ENCODE measurements around the gene TFCP2L1.

The TFCP2L1 gene

DNA sequence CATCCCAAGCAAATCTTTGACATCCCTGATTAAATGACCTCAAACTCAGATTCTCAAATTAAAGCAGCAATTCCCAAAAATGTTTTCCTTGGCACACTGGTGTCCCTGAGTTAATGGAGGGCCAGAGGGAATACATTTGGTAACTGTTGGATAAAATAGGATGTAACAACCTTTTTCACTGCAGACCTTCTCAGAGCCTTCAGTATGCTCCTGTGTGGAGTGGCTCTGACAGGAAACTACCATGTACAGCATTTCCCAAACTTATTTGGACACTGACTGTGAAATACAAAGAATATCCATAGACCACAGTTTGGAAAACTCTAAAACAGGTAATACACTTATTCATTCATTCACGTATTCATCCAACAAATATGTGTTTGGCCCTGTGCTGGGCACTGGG lies 91.8 kb downstream of the TFCP2L1 start:
- ATAC-seq: no peak

DNA sequence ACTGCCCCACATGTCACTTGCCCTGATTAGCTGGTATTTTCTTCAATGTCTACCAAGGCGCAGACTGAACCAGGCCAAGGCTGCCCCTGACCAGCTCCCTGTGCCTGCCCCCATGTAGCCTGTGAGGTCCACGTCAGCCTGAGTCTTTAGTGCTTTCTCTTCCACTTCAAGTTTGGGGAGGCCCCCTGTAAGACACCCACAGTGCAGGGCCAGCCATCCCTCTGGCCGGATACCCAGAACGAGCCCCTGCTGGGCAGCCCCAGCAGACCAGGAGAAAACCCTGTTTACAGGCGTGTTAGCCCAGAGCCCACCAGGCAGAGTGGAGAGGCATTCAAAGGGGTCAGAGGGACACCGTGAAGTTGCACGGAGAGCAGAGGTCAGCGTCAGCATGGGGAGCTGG lies 92.4 kb downstream of the TFCP2L1 start:
- ATAC-seq: no peak

- ATAC-seq: no peak
These were observed 93.5 kb downstream of the TFCP2L1 start for GRCh38 chr2:121191191-121192170.

- ATAC-seq: no peak
These were observed 95.2 kb downstream of the TFCP2L1 start for GRCh38 chr2:121189661-121190381.

- no peak for ATAC-seq
These were observed 96.0 kb downstream of the TFCP2L1 start for GRCh38 chr2:121189011-121189410.

- ATAC-seq: no peak
These were observed 97.0 kb downstream of the TFCP2L1 start for GRCh38 chr2:121187982-121188411.

- no peak for ATAC-seq
These were observed 97.5 kb downstream of the TFCP2L1 start for GRCh38 chr2:121187351-121187981.

DNA sequence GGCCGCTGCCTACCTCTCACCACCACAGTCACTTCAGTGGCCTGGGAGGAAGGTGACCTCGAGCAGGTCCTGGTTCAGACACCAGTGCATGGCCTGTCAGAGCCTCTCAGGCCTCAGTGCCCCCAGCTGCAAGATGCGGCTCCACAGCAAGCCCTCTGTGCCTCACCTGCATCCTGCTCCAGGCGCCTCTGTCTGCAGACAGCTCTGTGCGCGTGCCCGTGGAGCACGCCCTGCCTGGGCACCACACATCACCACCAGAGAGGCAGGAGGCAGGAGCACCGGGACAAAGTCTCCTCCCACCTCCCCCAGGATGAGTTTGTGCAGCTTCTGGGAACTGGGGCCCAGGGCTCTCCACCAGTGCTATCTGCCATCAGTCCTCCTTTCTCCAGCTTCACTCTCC lies 98.7 kb downstream of the TFCP2L1 start:
- no peak for ATAC-seq

GRCh38 chr2:121185571-121186074 lies 99.4 kb downstream of the TFCP2L1 start:
- ATAC-seq: no peak

DNA sequence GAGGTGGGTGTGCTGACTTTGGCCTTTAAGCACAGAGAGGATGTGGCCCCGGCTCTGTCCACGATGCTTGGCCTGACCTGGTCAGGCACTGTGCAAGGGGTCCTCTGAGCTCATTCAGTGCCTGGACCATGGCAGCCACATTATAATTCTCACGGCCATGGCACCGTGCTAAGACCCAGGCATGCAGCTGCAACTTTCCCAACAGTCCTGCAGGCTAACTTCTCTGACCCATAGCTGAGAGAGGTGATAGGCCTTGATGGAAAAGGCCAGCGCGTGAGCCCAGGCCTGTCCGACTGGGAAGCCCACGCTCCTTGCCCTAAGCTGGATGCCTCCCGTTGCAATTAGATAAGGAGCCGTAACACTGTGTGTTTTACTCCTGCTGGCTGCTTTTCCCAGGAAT lies 99.9 kb downstream of the TFCP2L1 start:
- no peak for ATAC-seq

GRCh38 chr2:121184248-121184862 lies 100.6 kb downstream of the TFCP2L1 start:
- ATAC-seq: no peak

DNA sequence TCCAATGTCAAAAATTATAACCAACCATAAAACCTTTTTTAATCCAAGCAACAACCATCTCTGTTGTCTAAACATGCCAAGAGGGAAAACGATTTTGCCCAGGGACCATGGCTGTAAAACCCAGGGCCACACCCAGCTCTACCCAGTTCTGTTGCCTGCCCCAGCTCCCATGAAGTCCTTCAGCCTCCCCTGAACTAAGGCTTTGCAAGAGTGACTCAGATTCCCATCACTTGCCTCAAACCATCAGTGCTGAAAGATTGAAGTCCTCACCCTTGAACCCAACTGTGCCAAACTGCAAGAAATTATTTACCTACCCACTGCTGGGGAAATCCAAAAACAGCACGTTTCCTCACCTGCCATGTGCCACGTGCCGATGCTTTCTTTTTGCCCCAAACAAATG lies 102.5 kb downstream of the TFCP2L1 start:
- no peak for ATAC-seq

GRCh38 chr2:121179467-121179866 lies 105.5 kb downstream of the TFCP2L1 start:
- ATAC-seq: no peak

DNA sequence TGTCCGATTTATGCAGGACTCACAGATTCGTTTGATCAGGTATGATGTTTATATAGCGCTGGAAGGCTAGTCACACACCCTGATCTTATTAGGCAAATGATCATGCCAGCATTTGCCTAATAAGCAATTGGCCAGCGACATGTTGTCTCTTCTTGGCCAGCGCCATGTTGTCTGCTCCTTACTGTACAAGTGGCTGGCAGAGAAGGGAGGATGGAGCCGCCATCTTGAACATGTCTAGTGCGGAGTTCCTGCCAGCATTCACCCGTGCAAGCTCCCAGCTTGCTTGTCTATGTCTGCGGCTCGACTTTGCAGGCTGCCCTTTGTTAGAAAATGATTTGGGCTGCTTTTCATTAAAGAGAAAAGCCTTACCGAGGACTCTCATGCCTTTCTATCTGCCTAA lies 106.3 kb downstream of the TFCP2L1 start:
- ATAC-seq: no peak

GRCh38 chr2:121177896-121178295 lies 107.1 kb downstream of the TFCP2L1 start:
- no peak for ATAC-seq

DNA sequence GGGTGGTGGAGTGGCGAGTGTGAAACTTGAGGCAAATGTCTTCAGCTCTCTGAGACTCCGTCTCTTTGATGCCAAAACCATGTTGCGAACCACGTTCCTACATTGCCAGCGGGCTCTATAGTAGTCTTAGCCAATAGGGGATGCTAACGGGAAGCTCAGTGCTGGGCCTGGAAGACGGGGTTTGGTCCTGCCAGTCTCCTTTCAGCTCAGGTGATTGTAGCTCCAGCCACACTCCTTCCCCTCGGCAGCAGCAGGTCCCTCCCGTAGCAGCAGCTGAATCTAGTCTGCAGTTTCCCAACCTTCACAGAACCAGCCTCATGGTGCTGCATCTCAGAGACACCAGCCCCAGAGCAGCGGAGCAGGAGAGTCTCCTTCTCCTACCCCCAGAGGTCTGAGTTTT lies 109.7 kb downstream of the TFCP2L1 start:
- ATAC-seq: no peak

- ATAC-seq: no peak
These were observed 111.2 kb downstream of the TFCP2L1 start for GRCh38 chr2:121173806-121174205.

GRCh38 chr2:121173112-121173511 lies 111.9 kb downstream of the TFCP2L1 start:
- ATAC-seq: no peak

DNA sequence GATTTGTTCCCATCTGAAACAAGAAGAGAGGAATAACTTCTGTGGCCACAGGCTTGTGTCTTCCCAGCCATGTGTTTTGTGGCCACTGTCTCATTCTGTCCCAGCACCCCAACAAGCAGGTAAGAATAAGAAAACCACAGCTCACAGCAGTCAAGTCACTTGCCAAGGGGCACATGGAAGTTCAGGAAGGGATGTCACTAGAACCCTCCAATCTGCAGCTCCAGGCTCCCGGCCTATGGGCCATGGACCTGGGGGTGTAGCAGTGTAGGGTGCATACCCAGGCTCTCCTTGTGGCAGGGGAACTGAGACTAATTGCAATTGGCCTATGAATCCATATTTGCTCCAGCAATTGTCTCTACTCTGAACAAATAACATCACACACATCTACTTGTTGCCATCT lies 112.5 kb downstream of the TFCP2L1 start:
- no peak for ATAC-seq

- peak in 1 of 2 donors; percentile 48 for ATAC-seq
These were observed 113.3 kb downstream of the TFCP2L1 start for GRCh38 chr2:121171625-121172119.

GRCh38 chr2:121170577-121170976 lies 114.4 kb downstream of the TFCP2L1 start:
- no peak for ATAC-seq

DNA sequence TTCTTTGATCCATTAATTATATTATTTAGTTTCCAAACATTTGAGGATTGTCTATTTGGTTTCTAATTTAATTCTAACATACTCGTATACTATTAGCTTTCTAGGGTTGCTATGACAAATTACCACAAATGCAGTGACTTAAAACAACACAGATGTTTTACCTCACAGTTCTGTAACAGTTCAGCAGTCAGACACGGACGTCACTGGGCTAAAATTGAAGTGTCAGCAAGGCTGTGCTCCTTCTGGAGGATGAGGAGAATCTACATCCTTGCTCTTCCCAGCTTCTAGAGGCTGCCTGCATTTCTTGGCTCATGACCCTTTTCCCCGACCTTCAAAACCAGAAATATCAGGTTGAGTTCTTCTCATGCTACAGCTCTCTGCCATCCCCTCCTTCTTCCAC lies 117.6 kb downstream of the TFCP2L1 start:
- no peak for ATAC-seq
